ENCODE measurements around the gene LMX1A.
A peak's percentile ranks its signal among the peaks of the same experiment; 100 is the strongest.

The LMX1A gene

GRCh38 chr1:165355977-165356811, at the start of gene LMX1A:
LMX1A (minus strand) TSS chr1:165356715; CDS start chr1:165355559, 1,156 bp downstream.
- no peak for DNase-seq

DNA sequence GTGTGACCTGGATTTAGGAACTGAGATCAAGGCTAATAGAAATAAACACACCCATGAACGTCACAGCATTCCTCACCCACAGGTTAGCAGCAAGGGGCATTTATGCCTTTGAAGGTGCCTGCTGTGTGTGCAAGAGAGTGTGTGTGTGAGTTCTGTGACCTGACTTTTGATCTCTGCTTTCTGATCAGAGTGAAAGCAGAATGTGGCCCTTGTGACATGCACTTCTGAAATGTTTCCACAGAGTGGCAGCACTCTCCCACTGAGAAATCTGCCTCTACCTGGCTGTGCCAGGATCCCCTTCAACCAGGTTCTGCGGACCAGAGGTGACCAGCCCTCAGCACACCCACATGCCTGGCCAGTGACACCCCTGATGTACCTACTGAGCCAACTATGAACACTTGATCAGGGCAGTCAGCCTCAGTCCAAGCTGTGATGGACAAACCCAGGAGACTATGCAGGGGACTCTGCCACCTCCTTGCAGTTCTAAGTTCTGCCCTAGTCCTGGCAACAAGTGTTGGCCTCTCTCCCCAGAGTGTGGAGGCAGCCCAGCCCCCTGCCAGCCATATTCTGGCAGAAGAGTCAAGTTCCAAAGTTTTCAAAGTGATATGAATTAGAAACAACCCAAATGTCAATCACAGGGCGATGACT, 47.4 kb upstream of the LMX1A start:
- DNase-seq: peak; percentile 9

DNA sequence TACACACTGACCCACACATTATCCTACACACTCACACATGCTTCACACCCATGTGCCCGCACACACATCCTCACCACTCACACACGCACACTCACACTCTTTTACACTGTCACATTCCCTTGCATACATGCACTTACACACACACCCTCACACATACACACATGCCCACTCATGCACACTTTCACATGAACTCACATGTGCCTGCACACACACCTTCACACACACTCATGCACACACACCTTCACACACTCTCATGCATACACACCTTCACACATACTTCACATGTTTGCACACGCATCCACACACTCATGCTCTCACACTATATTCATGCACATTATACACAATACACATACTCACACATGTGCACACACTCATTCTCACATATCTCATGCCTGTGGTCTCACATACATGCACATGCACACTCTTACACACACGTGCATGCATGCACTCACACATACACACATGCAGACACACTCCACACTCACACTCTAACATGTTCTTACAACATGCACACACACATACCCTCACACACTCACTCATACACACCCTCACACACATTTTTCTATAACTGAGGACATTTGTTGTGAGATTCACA, 46.1 kb upstream of the LMX1A start:
- DNase-seq: no peak

DNA sequence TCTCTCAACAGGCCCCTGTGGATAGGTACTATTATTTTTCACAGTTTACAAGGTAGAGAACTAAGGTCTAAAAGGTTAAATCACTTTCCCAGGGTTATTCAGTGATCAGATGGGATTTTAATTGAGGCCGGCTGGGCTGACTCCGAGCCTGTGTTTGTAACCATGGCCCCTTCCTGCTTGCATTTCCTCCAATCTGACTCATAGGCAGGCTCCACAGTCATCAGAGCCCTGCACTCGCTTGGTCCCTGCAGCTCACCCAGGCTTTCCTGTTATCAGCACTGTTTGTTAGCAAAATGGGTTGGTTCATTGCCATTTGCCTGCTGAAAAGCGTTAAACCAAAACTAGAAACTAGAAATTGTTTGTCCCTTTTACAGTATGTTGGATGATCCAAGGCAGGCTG, 41.4 kb upstream of the LMX1A start:
- no peak for DNase-seq

DNA sequence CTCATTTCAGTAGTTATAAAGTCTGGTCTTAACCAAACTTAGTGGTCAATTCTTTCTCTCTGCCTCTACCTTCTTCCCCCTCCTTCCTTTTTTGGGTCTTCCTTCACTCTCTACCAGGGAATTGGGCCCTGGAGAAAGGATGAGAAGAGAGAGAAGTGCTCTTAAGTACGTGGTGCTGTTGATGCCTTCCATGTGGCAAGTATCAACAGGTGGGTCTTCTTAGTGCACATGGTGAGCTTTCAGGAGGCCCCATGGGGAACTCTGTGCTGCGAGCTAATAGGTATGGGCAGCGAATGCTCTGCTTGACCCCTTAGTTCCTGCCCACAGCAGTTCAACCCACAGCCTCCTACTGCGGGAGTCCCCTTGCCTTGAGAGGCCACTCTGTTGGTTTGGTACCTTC, 39.4 kb upstream of the LMX1A start:
- no peak for DNase-seq

GRCh38 chr1:165395478-165395877, 39.0 kb upstream of the LMX1A start:
- DNase-seq: peak; percentile 36

DNA sequence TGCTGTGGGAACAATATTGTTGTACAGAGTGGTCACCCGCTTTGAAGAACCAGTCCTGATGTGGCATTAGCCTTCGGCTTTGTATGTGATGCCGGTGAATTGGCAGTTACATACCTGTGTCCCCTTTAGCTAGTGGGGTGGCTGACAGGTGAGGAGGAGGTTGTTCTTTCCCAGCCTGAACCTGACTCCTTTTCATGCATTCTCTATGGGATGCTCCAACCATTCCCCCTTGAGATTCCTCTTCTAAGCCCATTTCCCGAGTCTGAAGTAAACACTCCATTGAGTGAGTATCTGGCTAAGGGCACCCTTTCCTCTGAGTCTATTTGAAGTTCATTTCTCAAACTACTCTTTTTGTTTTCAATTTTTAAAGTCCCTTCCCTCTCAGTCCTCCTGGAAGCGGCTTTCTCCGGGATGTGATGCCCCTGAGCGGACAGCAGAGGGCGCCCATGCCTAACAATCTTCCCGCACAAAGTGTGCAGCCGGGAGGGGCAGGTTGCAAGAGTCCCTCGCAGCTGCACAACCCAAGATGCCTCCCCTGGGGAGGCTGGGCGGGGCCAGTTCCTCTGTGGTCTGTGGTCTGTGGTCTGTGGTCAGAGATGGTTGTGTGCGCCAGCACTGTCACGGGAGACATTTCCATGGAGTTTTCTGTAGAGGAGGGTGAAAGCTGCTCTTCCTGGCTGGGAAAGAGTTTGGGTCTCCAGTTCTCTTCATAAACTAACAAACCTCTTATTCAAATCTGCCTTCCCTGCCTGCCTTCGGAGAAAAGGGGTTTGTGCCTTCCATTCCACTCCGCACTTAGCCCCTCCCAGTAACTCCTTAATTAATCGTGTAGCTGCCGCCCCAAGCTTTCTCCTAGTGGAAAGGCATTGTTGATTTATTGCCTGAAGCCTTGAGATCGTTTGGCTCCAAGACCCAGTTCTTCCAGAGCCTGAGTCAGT, 36.4 kb upstream of the LMX1A start:
- peak; percentile 66 for DNase-seq

GRCh38 chr1:165389609-165390008, 33.1 kb upstream of the LMX1A start:
- DNase-seq: no peak

- DNase-seq: no peak
These were observed 31.4 kb upstream of the LMX1A start for GRCh38 chr1:165387961-165388360.

DNA sequence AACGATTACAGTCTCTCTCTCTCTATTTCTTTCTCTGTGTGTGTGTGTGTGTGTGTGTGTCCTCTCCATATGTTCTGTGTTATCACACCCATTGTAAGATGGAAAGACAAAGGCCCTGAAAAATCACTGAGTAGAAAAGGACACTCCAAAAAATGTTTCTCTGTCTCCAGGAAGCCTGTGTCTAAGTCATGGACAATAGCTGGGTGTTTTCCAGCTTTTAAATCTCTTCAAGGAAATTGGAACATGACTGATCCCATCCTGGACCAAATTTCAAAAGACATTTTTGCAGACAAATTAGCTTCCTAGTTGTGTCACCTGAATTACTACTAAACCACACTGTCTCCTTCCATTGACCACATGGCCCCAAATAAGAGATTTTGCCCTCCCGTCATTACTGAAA, 31.0 kb upstream of the LMX1A start:
- no peak for DNase-seq

- DNase-seq: no peak
These were observed 27.3 kb upstream of the LMX1A start for GRCh38 chr1:165383599-165384405.

- DNase-seq: no peak
These were observed 26.6 kb upstream of the LMX1A start for GRCh38 chr1:165383067-165383466.

DNA sequence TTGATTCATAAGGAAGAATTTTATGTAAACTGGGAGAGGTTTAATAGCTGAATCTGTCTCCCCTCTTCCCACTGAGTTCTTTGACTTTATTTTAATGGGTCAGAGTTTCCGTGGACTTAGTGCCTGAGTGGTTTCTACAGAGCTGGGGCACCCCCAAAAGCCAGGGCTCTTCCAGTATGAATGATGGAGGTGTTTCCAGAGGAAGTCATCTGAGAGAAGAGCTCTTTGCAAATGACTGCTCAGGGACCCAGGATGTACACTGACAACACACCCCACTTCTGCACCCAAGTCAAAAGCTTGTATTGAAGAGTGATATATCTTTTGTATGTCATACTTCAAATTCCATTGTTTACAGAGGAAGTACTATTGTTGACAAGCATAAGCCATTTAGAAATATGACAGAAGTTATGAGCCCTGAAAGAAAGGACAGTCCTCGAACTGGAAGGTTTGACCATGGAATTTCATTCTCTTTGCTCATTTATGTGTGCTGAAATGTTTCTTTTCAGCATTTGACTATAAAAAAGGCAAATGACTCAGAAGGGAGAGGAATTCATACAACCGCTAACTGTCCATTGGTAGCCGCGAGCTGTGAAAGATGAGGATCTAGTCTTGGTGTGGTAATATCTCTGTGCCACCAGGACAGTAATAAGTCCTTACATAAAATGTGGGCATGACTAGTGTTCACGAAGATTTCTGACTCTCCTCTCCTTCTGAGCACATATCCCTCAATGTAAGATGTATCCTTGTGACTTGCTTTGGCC, 25.4 kb upstream of the LMX1A start:
- DNase-seq: no peak

DNA sequence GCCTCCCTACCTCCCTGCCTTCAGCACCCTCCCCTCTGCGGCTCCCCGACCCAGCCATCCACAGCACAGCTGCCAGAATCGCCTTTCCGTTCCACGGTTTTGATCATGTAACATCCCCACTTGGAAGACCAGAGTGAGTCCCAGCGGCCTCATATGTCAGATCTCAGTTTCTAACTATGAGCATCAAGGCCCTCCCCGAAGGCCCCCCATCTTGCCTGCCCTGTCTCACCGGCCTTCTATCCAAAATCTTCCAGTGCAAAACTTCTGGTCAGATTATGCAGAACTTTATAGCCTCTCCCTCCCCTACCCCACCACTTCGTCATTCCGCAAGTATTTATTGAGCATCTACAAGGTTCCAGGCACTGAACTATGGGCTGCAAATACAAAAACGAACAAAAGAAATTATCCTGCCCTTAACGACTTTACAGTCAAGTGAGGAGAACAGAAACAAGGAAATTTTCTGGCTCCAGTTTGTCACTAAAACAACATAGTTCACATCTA, 20.3 kb upstream of the LMX1A start:
- DNase-seq: no peak

GRCh38 chr1:165376041-165376810, 19.7 kb upstream of the LMX1A start:
- DNase-seq: no peak

DNA sequence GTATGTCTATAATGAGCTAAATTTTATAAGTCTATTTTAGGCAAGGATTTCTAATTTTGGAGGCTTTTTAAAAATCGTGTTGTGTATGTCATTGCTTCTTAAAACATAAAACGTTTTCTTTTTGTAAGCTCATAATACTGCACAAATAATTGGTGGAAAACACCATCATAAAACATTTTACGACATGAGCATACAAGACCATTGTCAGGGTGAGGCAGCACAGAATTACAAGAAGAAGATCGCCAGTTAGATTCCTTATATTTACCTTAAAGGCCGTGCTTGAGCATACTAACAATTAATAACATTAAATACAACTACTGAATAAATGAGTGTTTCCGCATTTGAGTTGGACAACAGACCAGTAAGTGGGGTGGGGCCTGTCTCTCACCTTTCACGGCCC, 19.1 kb upstream of the LMX1A start:
- DNase-seq: no peak

DNA sequence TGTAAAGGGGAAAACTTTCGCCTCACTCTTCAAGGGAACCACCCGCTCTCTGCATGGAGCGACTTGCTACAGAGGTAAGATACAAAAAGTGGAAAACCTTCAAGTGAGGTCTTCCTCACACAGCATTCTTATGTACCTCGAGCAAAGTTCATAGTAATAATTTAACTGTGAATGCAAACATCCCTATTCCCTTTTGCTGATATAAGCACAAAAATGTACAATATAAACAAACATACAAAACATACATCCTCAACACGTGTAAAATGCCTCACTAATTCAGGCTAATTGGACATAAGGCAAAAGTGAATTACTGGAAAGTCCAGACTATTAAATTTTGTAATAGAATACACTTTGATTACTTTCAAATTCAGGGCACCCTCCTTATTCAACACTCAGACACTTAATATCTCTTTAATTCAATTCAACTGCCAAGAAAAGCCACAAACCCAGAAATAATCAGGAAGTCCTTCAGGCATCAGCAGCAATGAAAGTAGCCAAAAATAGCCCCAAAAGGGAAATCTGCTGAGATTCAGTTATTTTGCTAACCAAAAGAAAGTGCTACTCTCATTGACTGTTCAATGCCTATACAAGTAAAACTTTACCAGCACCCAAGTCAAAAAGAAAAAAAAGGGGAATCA, 15.2 kb upstream of the LMX1A start:
- DNase-seq: no peak

GRCh38 chr1:165369255-165369848, 12.8 kb upstream of the LMX1A start:
- no peak for DNase-seq

DNA sequence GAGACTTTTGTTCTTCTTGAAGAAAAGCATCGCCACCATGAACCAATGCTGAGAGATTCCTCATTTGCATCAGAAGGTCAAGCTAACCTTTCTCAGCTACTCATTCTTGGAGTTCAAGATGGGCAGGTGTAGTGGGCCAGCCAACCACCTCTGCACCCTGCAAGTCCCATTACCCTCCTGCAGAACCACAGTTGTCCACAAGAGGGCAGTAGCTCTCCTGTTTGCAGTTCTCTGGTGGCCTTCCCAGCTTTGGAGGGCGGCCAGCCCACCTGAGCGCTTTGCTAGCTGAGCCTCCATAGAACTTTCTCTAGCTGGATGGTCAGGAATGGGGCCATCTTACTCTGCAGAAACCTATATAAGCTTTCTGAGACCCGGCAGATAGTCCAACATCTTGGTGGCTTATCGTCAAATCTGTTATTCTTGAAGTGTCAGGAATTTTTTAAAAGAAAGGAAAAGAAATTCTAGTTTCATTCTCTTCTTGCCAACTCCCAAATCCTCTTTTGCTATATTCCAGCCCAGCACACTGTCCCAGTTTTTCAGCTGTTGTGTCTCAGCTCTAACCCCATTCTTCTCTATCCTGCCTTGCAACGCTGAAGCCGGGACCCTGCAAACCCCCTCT, 11.0 kb upstream of the LMX1A start:
- DNase-seq: no peak
